Sigmoid colon (tissue), 4 donors: ENCODE measurements around the gene OR13F1.

Source experiments
- CTCF ChIP-seq, 4 experiments: fragments of 450-650 bp in 3 of 4; fragments of 200-600 bp in 1 of 4; IDR thresholded peaks; one replicate each; pipeline ENCODE4 v1.5.1; 2016 to 2019; ENCODE audit warnings: antibody characterized with exemption in 4 of 4, mild to moderate bottlenecking in 3 of 4, moderate library complexity in 2 of 4
- POLR2A ChIP-seq, 2 donors: fragments of 450-650 bp; IDR thresholded peaks; one replicate each; pipeline ENCODE4 v1.6.1; 2016; ENCODE audit warnings: antibody characterized with exemption in 2 of 2, mild to moderate bottlenecking in 2 of 2, moderate library complexity in 2 of 2
- POLR2AphosphoS5 ChIP-seq, 4 donors: sonication (generic); formaldehyde crosslinking; IDR thresholded peaks; one replicate each; pipeline ENCODE4 v1.6.1; 2017; ENCODE audit warnings: antibody characterized with exemption in 4 of 4

- no peak for TF ChIP-seq CTCF (IDR thresholded peaks at IDR 0.05)
- no peak for TF ChIP-seq POLR2A (IDR thresholded peaks at IDR 0.05)
- TF ChIP-seq POLR2AphosphoS5 (IDR thresholded peaks at IDR 0.05): no peak
These were observed 40.2 kb upstream of the OR13F1 start for GRCh38 chr9:104463864-104464263.
